GM18870 (cell line): ENCODE data around the gene AUNIP.

Source experiments
- ATAC-seq: cut with Tn5 transposase; IDR thresholded peaks from one replicate; pipeline ENCODE4 v1.9.1; 2021; ENCODE audit warnings: moderate library complexity; ENCODE audit not compliant: unreplicated experiment

Gene AUNIP

DNA sequence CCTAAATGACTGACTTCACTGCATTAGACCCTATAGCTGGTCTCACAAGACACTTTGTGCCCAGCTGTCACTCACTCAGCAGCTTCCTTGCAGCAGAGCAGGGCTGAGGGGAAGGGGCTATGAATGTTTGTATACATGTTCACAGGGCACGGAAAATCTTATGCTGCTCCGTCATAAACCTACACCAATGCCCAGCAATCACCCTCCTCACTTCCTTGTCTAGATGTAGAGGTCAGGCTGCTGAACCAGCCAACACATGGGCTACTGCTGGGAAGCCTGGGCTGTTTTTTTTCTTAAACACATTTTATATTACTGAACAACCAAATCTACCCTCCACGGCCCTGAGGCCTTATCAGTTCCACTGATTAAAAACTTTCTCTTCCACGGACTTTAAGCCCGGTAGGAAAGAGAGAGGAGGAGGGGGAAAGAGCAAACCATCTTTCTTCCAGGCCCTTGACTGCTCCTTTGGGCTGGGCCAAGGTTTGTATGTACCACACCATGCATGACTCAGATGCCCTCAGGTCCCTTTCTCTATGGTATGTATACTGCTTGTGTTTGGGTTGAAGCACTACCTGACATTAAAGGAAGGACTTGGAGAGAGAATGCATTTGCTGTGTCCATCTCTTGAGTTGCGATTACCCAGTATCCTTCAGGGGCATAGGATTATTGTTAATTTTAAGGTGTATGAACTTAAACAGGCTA, 26.8 kb downstream of the AUNIP start:
- ATAC-seq, result no peak

DNA sequence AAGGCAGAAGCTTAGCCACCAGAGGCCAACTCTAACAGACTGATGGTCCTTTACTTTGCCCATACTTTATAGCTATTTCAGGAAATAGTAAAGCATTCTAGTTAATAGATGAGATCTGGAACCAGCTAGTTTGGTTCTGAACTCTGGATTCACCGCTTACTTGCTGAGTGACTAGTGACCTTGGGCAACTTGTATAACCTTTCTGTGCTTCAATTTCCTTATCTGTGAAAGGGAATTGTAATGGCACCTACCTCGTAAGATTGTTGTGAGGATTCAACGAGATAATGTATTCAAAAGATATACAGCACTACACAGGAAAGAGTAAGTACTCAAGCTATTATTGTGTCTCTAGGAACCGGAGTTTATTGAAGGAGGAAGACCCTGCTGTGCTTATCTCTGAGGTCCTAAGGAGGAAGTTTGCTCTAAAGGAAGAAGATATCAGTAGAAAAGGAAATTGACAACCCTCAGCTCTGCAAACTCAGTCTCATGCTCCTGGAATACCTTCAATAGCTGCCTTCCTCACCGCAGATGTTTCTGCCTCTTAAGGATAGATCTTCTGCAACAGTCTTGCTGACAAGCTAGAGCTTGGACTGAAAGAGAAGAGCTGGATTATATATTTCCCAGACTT, 27.6 kb downstream of the AUNIP start:
- ATAC-seq, result no peak

DNA sequence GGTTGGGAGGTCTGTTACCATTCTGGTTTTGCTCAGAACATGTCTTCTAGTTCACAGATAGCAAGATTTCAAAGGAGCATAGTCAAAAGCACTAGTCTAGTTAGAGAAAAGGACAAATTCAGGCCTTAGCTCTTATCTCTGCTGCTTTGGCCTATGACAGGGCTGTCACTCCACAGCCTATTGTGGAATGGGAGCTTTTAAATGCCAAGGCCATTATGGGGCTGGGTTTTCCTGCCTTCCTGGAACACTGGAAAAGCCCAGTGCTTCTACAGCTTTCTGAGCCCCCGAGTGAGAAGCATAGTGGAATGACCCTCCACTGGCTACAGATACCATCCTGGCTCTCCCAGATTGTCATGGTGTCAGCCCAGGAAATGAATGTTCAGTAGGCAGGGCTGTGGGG, 30.2 kb downstream of the AUNIP start:
- ATAC-seq, result no peak

DNA sequence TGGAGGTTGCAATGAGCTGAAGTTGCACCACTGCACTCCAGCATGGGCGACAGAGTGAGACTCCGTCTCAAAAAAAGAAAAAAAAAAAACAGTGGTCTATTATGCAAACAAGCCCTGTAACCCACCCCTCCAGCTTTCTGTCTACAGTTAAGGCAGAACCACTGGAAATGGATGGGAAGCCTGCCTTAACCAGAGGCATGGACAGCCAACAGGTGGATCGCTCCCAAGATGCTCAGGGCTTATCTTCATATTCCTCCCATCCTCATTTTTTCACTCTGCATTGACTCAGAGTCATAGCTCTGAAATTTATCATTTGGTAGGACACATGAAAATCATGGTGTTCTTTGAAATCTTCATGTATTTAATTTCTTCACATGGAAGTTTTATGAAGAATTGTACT, 30.8 kb downstream of the AUNIP start:
- no peak for ATAC-seq

DNA sequence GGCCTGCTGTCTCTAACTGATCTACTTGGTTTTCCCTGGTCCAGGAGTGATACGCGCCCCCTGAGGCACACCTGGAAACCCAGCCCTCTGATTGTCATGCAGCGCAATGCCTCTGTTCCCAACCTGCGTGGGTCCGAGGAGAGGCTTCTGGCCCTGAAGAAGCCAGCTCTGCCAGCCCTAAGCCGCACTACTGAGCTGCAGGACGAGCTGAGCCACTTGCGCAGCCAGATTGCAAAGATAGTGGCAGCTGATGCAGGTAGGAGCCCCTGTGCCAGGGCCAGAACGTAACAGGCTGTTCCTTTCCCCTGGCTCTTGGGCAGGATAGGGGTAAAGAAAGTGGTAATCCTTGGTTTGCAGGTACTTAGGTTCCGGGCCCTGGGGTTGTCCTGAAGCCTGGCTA, 32.7 kb downstream of the AUNIP start:
- ATAC-seq, result no peak

DNA sequence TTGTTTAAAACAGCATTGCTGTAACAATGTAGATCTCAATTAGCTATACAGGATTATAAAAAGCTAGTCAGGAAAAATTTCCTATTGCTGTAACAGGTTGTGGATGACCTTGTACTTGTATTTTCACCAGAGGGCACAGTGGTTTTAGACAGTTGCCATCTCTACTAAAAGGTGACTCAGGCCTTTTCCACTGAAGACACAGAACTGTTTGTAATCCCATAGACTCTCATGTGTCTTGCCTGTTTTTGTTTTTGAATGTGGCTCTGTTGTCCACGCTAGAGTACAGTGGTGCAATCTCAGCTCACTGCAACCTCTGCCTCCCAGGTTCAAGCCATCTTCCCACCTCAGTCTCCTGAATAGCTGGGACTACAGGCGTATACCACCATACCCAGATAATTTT, 33.7 kb downstream of the AUNIP start:
- ATAC-seq, result no peak

DNA sequence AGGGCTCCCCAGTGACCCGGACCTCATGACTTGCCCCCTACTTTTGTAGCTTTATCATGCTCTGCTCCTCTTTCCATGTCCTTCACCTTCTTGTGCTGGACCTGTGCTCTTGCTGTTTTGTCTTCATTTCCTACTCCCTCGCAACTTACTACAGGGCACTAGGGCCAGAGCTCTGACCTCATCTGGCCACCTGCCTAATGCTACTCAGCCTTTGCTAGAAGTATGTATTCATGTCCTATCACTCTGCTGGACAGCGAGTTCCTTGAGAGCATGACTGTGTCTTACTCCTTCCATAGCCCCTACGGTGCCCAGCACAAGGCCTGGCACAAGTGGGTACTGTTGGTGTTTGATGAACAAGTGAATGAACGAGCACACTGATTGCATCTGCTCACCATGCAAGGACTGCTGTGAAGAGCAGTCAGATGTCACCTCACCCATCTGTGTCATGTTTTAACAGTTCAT, 37.6 kb downstream of the AUNIP start:
- no peak for ATAC-seq

DNA sequence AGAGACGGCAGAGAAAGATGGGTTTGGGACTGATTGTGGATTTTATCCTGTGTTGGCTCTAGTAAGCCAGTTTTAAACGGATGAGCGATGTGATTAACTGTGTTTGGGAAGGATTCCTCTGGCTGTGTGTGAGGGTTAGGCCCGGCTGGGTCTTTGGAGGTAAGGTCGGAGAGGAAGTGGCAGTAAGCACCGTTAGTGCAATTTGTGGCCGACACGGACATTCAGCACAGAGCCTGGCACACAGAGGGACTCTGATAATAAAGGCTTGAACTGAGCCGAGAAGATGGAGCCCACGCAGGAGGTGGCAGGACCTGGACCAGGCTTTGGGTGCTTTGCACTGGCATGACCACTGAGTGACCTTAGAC, 38.2 kb downstream of the AUNIP start:
- no peak for ATAC-seq

DNA sequence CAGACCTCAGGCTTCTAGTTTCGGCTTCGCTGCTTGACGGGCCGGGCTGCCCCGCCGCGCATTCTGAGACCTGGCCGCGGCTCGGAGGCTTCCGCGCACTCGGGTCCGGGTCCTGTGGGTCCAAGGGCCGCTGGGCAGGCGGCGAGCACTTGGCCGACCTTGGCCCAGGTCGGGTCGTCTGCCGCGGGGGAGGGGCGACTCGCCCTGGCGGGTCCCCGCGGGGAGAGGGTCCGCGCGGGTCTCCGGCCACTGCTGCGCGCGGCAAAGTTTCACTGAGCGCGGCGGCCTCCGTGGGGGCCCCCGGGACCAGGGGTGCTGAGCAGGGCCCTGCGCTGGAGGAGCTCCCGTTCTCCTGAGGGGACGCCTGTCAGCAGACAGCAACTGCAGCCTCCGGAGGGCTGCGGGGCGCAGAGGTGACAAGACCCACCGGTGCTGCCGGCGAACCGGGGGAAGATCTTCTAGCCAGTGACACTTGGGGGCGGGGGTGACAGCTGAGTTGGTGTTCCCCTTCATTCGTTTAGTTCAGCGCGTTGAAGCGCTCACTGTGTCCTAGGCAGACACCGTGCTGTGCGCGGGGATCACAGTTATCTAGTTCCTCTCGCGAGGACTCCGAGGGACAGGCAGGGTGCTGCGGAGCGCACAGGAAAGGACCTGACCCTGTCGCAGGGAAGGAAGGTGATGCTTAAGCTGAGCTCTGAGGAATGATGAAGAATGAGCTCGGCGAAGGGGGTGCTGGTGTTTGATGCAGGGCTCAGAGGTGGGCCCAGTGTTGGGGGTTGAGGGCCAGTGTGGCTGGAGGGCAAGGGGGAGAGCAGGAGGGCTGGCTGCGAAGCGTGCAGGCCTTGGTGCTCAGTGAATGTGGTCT, 38.8 kb downstream of the AUNIP start:
- ATAC-seq, result peak; percentile 37

DNA sequence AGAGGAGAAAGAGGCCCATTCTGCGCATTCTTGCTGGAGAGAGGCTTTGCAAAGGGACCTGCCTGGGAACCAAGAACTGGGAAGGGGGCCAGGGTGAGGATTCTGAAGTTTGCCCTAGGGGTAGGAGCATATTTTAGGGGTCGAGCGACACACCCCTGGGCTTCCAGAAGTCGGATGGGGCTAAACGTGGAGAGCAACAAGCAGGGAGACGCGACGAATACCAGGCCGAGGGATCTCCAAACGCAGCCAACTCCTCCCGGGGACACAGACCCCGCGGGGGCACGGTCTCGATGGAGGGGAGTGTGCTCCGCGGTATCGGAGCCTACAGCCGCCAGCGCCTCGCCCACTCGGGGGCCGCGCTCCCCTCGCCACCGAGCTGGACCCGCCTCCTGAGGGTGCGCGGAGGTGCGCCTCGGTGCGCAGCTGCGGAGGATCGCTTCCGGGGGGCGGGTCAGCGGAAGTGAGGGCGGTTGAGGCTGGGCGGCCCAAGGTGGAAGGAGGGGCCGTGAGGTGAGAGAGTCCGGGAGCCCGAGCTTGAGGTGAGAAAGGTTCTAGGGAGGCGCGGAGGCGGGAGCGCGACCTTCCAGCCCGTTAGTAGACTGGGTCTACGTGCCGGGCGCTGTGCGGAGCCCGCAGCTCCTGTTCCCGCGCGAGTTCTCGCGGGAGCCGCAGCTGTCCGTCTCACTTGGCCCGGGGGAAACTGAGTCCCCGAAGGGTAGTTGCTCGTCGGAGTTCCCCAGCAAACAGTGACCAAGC, 39.6 kb downstream of the AUNIP start, which contains the start of gene MTFR1L:
TSS of gene MTFR1L (plus strand) at position 464 of the 756 bp plus-strand sequence. CDS start 3,151 bp downstream, outside the sequence.
- ATAC-seq, result peak; percentile 58

DNA sequence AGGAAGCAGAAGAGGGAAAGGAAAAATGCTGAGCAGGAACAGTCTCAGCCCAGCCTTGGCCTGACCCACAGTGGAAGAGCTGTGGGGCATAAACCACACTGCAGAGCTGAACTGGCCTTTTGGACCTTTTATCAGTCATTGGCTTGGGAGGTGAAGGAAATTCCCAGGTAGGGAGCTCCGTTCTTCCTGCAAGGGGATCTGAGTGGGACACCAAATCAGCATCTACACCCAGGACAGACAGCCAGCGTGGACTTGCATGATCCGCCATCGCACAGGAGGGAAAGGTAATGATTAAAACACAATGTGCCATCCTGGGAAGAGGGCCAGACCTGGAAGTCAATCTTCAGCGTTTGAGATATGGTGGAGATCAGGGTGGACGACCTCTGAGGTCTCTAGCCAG, 40.7 kb downstream of the AUNIP start:
- no peak for ATAC-seq

DNA sequence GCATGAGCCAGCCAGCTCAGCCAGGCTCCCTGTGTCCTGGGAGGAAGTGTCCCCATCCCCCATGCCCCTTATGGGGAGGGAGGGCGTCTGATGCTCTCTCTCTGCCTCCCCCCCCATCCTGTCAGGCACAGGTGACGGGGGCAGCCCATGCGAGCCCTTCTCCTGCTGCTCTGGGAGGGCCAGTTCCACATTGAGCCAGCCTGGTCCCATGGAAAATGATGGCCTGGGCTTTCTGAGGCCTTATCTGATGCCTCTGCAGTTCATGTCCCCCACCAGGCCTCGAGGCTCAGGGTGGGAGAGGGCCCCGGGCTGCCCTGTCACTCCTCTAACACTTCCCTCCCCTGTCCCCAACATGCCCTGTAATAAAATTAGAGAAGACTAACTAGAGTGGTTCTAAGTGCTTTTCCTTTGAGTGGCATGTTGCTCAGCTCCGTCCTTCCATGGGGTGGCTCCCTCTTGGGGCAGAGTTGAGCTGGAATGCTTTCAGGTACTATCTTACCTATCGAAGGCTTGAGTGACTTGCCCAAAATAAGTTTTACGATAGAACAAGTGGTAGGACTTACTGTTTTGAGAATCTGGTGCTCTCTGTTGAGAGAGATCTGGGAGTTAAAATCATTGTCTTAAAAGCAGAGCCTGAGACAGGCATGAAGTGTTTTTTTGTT, 41.3 kb downstream of the AUNIP start:
- no peak for ATAC-seq

DNA sequence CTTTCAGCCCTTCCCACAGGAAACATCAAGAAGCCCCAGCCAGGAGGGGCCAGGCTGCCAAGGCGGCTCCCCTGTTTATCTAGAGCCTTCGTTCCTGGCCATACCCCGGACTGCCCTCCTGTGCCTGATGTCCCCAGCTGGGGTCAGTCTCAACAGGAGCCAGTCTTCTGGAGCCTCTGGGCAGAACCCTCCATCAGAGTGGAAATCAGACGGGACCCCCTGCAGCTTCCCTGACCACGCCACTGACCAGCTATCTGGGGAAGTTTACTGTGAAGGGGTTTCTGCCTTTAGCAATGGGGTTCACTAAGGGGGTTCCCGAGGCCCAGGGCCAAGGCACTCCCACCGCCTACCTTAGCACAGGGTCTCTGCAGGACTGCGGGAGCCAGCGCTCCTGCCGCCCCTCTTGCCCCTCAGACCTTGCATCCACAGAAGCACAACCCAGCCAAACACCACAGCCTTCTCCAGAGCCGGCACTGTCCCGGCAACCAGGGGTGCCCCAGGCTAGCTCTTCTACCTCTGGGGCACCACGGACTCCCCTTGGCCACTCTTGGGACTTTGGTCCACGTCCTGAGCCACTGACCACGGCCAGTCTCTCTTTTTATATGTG, 43.0 kb downstream of the AUNIP start:
- no peak for ATAC-seq

DNA sequence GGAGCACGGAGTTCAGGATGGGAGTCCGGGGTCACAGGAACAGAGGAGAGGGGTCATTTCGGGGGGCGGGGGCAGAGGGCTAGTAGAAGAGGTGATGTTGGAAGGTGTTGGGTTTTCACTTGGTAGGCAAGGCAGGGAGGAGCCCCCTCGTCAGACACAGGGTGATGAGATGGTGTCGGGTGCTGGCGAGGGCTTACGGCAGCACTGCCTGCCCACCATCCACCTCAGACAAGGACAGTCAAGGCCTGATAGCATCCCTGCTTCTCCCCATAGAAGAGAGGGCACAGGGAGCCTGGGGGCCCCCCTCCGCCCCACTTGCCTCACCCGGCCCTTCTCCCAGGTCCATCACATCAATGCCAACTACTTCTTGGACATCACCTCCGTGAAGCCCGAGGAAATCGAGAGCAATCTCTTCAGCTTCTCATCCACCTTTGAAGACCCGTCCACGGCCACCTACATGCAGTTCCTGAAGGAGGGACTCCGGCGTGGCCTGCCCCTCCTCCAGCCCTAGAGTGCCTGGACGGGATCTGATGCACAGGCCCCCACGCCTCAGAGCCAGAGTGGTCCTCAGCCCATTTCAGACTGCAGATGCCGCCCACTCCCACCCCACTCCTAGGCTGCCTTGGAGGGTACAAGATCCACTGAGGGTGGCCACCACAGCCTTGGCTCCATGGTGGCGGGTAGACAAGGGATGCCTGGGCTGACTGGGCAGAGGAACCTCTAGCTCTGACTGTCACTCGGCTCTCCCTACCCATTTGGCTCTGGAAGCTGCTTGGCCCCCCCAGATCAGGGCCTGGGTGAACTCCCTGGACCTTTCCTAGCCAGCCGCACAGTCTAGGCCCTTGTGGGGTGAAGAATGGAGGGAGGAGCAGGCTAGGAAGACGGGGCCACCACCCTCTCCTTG, 43.8 kb downstream of the AUNIP start:
- no peak for ATAC-seq

DNA sequence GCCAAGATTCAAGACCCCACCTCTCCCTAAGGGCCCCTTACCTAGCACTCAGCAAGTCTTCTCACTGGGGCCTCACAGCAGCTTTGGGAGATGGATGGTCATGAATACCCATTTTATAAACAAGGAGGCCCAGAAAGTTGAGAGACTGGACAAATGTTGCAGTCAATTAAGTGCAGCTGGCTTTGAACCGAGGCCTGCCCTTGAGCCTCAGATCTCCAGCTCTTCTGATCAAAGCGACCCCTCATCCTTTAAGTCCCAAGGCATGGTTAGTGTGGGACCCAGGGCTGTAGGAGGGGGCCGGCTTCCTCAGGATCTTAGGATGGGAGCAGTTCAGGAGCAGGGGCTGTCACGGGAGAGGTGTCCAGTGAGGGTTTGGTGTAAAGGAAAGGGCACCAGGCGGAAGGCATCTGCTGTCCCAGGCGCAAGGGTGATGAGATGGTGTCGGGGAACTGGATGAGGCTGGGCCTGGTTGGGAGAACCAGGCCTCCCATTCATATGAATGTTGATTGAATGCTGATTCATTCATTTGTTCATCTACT, 44.6 kb downstream of the AUNIP start:
- no peak for ATAC-seq

DNA sequence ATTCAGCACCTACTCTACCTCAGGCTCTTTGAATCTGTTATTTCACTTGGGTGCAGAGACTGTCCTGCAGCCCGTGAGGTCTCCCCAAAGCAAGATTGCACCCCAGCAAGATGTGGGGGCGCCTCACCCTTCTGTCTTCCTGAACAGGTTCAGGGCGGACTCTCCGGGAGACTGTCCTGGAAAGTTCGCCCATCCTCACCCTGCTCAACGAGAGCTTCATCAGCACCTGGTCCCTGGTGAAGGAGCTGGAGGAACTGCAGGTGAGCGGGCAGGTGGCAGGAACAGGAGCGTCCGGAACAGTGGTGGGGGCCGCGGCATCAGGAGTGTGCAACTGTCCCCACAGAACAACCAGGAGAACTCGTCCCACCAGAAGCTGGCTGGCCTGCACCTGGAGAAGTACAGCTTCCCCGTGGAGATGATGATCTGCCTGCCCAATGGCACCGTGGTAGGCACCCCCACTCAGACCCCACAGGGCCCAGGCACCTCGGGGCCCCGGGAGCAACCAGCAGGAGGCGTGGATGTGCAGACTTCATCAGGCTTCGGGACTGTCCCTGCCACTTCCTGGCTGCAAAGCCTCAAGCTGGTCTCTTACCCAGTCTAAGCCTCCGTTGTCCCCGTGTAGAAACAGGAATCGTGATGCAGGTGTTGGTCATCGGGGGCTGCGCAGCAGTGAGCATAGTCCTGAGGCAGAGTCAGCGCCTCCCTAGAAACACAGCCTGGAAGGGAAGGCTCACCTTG, 45.4 kb downstream of the AUNIP start:
- ATAC-seq, result no peak

DNA sequence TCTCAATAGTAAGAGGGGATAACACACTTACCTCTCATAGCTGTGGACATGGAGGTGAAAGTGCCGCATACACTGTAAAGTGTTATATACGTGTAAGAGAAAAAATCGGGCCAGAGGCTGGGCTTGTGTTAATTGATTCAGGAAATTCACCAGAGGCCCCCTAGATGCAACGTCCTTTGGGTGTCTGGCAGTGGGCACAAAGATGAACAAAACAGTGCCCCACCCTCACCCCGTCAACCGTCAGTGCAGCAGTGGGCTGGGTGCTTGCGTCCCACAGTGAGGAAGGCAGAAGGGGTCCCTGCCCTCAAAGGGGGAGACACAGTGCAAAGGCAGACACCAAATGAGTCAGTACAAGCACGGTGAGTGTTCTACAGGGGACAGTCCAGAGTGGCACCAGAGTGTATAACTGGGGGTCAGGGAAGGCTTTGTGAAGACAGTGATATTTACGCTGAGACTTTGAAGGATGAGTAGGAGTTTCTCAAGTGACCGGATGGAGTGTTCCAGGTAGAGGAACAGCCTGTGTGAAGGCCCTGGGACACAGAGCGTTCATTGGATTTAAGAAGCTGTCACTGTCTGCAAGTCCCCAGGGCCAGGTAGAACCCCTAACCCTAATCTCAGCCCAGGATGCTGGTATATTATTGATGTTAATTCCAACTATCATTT, 46.1 kb downstream of the AUNIP start:
- no peak for ATAC-seq
